ENCODE data around the gene CEP72.
"Not testable (repeated sequence)": the region's sequence is repeated elsewhere in the genome, so short reads cannot be mapped to it uniquely, and the experiment has no call there.

DNA sequence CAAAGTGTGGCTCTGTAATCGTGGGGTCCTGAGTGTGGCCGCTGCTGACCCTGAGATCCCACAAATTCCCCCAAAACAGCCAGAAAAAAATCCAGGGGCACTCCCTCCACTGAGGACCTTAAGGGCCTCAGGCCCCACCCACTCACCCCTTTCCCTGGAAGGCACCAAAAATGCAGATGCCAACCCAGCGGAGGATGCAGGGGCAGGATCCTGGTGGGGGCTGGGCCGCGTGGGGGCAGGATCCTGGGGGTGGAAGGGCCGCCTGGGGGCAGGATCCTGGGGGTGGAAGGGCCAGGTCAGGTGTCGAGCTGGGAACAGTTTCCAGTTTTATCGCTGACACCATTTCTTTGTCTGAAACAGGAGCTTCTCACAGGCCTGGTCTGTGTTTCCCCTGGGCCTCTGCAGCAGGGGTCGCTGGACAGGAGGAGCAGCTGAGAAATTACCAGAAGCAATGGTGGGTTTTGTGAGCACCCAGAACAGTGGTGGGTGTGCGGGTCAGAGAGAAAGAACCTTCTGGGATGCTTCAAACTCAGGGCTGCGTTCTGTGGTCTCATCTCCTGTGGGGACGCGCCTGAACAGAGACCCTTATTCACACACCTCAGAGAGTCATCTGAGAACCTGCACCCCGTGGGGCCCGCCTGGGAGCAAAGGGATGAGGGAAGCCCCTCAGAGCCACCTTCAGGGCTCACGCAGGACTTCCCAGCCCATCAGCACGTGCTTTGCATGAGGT lies 67.2 kb downstream of the CEP72 start:
- TF ChIP-seq EZH2 (IDR thresholded peaks at IDR 0.05; ENCODE audit: insufficient read depth, low read length); CTCF (IDR thresholded peaks at IDR 0.05; ENCODE audit: insufficient read depth, low read depth, low read length): not testable (repeated sequence)

Data from astrocyte (in vitro differentiated cells and primary cell).